ENCODE measurements around the gene WFDC10A. TPM values are rescaled to one million over a fixed set of nuclear protein-coding genes. Genes with fewer than 3 reads are reported as not detected.

The WFDC10A gene
- total and polyA plus RNA-seq, 2 donors (not counting 3 experiments of a cell fraction or from before 2014, with no cell fraction given): not detected

DNA sequence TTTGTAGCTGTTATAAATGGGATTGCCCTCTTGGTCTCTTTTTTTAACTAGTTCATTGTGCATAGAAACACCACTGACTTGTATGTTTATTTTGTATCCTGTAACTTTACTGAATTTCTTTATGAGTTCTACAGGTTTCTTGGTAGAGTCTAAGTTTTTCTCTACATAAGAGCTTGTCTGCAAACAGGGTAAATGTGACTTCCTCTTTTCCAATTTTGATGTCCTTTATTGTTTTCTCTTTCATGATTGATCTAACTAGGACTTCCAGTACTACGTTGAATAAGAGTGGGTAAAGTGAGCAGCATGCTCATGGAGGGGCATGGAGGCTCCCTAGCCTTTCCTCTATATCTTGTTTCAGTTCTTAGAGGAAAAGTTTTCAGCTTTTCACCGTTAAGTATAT lies 3.0 kb upstream of the WFDC10A start:
- TF ChIP-seq, protein P1, sequence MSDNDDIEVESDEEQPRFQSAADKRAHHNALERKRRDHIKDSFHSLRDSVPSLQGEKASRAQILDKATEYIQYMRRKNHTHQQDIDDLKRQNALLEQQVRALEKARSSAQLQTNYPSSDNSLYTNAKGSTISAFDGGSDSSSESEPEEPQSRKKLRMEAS (IDR thresholded peaks at IDR 0.05; ENCODE audit: insufficient read depth, insufficient read length): no peak
- TF ChIP-seq POLR2AphosphoS5 (IDR thresholded peaks at IDR 0.05; ENCODE audit: insufficient read depth, low read depth, low read length) (no peak), MYC (IDR thresholded peaks at IDR 0.05; ENCODE audit: low read depth, low read length) (no peak), JUN (IDR thresholded peaks at IDR 0.05; ENCODE audit: borderline replicate concordance, insufficient read depth, insufficient read length, low read depth) (no peak), GATA2 (IDR thresholded peaks at IDR 0.05; ENCODE audit: insufficient read depth, insufficient read length, low read depth, low read length) (no peak), FOS (IDR thresholded peaks at IDR 0.05; ENCODE audit: borderline replicate concordance, insufficient read depth, low read length) (no peak), EZH2 (IDR thresholded peaks at IDR 0.05; ENCODE audit: borderline replicate concordance, low read depth, low read length, severe bottlenecking) (no peak), POLR2A (IDR thresholded peaks at IDR 0.05; ENCODE audit: low read depth, low read length) (no peak)
- TF ChIP-seq, protein P2, sequence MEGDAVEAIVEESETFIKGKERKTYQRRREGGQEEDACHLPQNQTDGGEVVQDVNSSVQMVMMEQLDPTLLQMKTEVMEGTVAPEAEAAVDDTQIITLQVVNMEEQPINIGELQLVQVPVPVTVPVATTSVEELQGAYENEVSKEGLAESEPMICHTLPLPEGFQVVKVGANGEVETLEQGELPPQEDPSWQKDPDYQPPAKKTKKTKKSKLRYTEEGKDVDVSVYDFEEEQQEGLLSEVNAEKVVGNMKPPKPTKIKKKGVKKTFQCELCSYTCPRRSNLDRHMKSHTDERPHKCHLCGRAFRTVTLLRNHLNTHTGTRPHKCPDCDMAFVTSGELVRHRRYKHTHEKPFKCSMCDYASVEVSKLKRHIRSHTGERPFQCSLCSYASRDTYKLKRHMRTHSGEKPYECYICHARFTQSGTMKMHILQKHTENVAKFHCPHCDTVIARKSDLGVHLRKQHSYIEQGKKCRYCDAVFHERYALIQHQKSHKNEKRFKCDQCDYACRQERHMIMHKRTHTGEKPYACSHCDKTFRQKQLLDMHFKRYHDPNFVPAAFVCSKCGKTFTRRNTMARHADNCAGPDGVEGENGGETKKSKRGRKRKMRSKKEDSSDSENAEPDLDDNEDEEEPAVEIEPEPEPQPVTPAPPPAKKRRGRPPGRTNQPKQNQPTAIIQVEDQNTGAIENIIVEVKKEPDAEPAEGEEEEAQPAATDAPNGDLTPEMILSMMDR (IDR thresholded peaks at IDR 0.05; ENCODE audit: extremely low read depth in 1 of 2, insufficient read depth in 1 of 2, low read depth in 1 of 2, low read length in 2 of 2): no peak
- intact Hi-C loops (cut with micrococcal nuclease): loop anchor here (10.0 kb wide), 1 partner anchor 148 kb away; no protein-coding TSS in a partner anchor
- no peak overlapping the region for H2AFZ ChIP-seq (ENCODE audit: low read depth, low read length)

More for the DNA sequence above, 3.0 kb upstream of the WFDC10A start:
- Histone ChIP-seq H3K27me3 (ENCODE audit: control insufficient read depth in 2 of 2, insufficient read depth in 2 of 2, low read length in 2 of 2) (no peaks in the 10 kb centered on the region), H3K36me3 (ENCODE audit: control insufficient read depth in 2 of 2, extremely low read depth in 1 of 2, insufficient read depth in 2 of 2, low read length in 2 of 2) (no peaks in the 10 kb centered on the region), H3K9ac (replicated peaks; ENCODE audit: extremely low read depth, insufficient read depth, low read length) (no peak overlapping the region), H3K4me3 (replicated peaks in 1 of 3; ENCODE audit: insufficient read depth in 1 of 3, low read depth in 1 of 3, low read length in 3 of 3) (no peak overlapping the region), H3K4me2 (ENCODE audit: insufficient read depth, low read length) (no peak overlapping the region), H3K79me2 (ENCODE audit: control insufficient read depth, insufficient read depth, low read length) (no peaks in the 10 kb centered on the region), H3K4me1 (ENCODE audit: control insufficient read depth, extremely low read depth, insufficient read depth, low read length) (no peaks in the 10 kb centered on the region), H3K9me3 (replicated peaks; ENCODE audit: control insufficient read depth, insufficient read depth, low read length) (no peaks in the 10 kb centered on the region), H3K27ac (ENCODE audit: insufficient read depth, low read depth, low read length) (no peak overlapping the region), H3K9me1 (replicated peaks; ENCODE audit: control insufficient read depth, extremely low read depth, insufficient read depth, low read length) (no peaks in the 10 kb centered on the region), H4K20me1 (replicated peaks; ENCODE audit: control insufficient read depth, extremely low read depth, insufficient read depth, low read length) (no peaks in the 10 kb centered on the region)
- no TSS peak for BruUV-seq (replicated peaks)
- no peak for FAIRE-seq
- CTCF ChIA-PET: interaction anchor here (1.5 to 2.0 kb wide), 2 partner anchors 16 to 144 kb away, joined by 3 to 6 read pairs; no protein-coding TSS in a partner anchor
- dilution Hi-C loops (cut with MboI; ENCODE audit: extremely low pct_ligation_motif_present, low sequenced_read_pairs): no loop called here
- DNase-seq (ENCODE audit: low read depth, low spot score): no peak
- POLR2A ChIA-PET: no interaction called here
